Breast epithelium (tissue), 3 donors: ENCODE measurements around the gene NXN.
"Not testable (repeated sequence)": the region's sequence is repeated elsewhere in the genome, so short reads cannot be mapped to it uniquely, and the experiment has no call there.

ENCODE experiments used
- CTCF ChIP-seq, 3 donors: fragments of 450-650 bp; IDR thresholded peaks; one replicate each; pipeline ENCODE4 v1.5.1; 2016 to 2017; ENCODE audit warnings: antibody characterized with exemption in 3 of 3, mild to moderate bottlenecking in 3 of 3, moderate library complexity in 3 of 3
- POLR2A ChIP-seq: fragments of 450-650 bp; IDR thresholded peaks from one replicate; pipeline ENCODE4 v1.6.1; 2016; ENCODE audit warnings: antibody characterized with exemption, mild to moderate bottlenecking, moderate library complexity
- POLR2AphosphoS5 ChIP-seq, 3 donors: sonication (generic); formaldehyde crosslinking; IDR thresholded peaks; one replicate each; pipeline ENCODE4 v1.6.1; 2017; ENCODE audit warnings: antibody characterized with exemption in 3 of 3

GRCh38 chr17:852850-853249, 126.7 kb downstream of the NXN start:
- not testable (repeated sequence) for TF ChIP-seq CTCF (IDR thresholded peaks at IDR 0.05); POLR2AphosphoS5 (IDR thresholded peaks at IDR 0.05); POLR2A
